ENCODE data around the gene RPA4. TPM values are rescaled to one million over a fixed set of nuclear protein-coding genes. Genes with fewer than 3 reads are reported as not detected.
"Not testable (repeated sequence)": the region's sequence is repeated elsewhere in the genome, so short reads cannot be mapped to it uniquely, and the experiment has no call there.

RPA4 gene
- total RNA-seq, 2 experiments from 2014 or later, result 0.38 TPM

GRCh38 chrX:96841325-96841724 is 42.4 kb upstream of the RPA4 start:
- CTCF ChIA-PET, result no interaction called here

GRCh38 chrX:96841866-96842265 is 41.8 kb upstream of the RPA4 start:
- POLR2A ChIA-PET; H3K27ac Mint-ChIP-seq; H3K27me3 Mint-ChIP-seq; H3K4me1 Mint-ChIP-seq (ENCODE audit: low read depth); ATAC-seq; DNase-seq; H3K9me3 Mint-ChIP-seq; H3K4me3 Mint-ChIP-seq; H3K36me3 Mint-ChIP-seq (ENCODE audit: low read depth); intact Hi-C loops (cut with micrococcal nuclease); CTCF ChIA-PET: not testable (repeated sequence)

More at GRCh38 chrX:96841325-96841724, 42.4 kb upstream of the RPA4 start:
- no peak for TF ChIP-seq CTCF (IDR thresholded peaks at IDR 0.05)
- no peak for DNase-seq
- intact Hi-C loops (cut with micrococcal nuclease), result no loop called here
- Mint-ChIP-seq H3K36me3 (ENCODE audit: low read depth) (no peaks in the 10 kb centered on the region), H3K27me3 (no peaks in the 10 kb centered on the region), H3K9me3 (no peaks in the 10 kb centered on the region), H3K27ac (no peak overlapping the region), H3K4me3 (no peak overlapping the region), H3K4me1 (ENCODE audit: low read depth) (no peaks in the 10 kb centered on the region)
- POLR2A ChIA-PET, result no interaction called here
- no peak for ATAC-seq

GRCh38 chrX:96843566-96843965 is 40.1 kb upstream of the RPA4 start:
- POLR2A ChIA-PET, result no interaction called here
- ATAC-seq, result no peak
- intact Hi-C loops (cut with micrococcal nuclease), result no loop called here
- Mint-ChIP-seq H3K36me3 (ENCODE audit: low read depth) (no peaks in the 10 kb centered on the region), H3K27ac (no peak overlapping the region), H3K9me3 (no peaks in the 10 kb centered on the region), H3K4me1 (ENCODE audit: low read depth) (no peaks in the 10 kb centered on the region), H3K4me3 (no peak overlapping the region), H3K27me3 (no peaks in the 10 kb centered on the region)
- TF ChIP-seq CTCF (IDR thresholded peaks at IDR 0.05), result no peak
- no peak for DNase-seq
- CTCF ChIA-PET, result no interaction called here

GRCh38 chrX:96846841-96847240 is 36.9 kb upstream of the RPA4 start:
- H3K27ac Mint-ChIP-seq, result no peak overlapping the region
- ATAC-seq (no peak), DNase-seq (no peak)
- H3K27me3 Mint-ChIP-seq, result no peaks in the 10 kb centered on the region
- H3K9me3 Mint-ChIP-seq, result no peaks in the 10 kb centered on the region
- ChIA-PET CTCF (no interaction called here), POLR2A (no interaction called here)
- H3K4me1 Mint-ChIP-seq (ENCODE audit: low read depth), result no peaks in the 10 kb centered on the region
- H3K4me3 Mint-ChIP-seq, result no peak overlapping the region
- TF ChIP-seq CTCF (IDR thresholded peaks at IDR 0.05), result no peak
- H3K36me3 Mint-ChIP-seq (ENCODE audit: low read depth), result no peaks in the 10 kb centered on the region
- intact Hi-C loops (cut with micrococcal nuclease), result no loop called here

DNA sequence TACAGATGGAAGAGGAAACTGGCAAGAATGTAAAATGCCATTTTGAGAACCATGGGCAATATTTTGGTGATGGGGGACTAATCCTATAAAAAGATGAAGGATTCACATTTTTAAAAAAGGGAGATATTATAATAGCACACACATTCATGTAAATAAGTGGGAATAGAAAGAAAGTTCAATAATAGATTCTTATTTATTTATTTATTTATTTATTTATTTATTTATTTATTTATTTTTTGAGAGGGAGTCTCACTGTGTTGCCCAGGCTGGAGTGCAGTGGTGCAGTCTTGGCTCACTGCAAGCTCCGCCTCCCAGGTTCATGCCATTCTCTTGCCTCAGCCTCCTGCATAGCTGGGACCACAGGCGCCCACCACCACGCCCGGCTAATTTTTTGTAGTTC is 24.3 kb upstream of the RPA4 start:
- CTCF ChIA-PET; intact Hi-C loops (cut with micrococcal nuclease); H3K27ac Mint-ChIP-seq; DNase-seq; H3K4me1 Mint-ChIP-seq (ENCODE audit: low read depth); H3K27me3 Mint-ChIP-seq; H3K4me3 Mint-ChIP-seq; ATAC-seq; POLR2A ChIA-PET; H3K36me3 Mint-ChIP-seq (ENCODE audit: low read depth); H3K9me3 Mint-ChIP-seq: not testable (repeated sequence)

GRCh38 chrX:96861218-96861617 is 22.5 kb upstream of the RPA4 start:
- Mint-ChIP-seq H3K27ac (no peak overlapping the region), H3K4me3 (no peak overlapping the region), H3K4me1 (ENCODE audit: low read depth) (no peaks in the 10 kb centered on the region), H3K36me3 (ENCODE audit: low read depth) (no peaks in the 10 kb centered on the region), H3K27me3 (no peaks in the 10 kb centered on the region), H3K9me3 (no peaks in the 10 kb centered on the region)
- CTCF ChIA-PET, result no interaction called here
- POLR2A ChIA-PET, result no interaction called here
- DNase-seq (no peak), ATAC-seq (no peak)
- no peak for TF ChIP-seq CTCF (IDR thresholded peaks at IDR 0.05)
- intact Hi-C loops (cut with micrococcal nuclease), result no loop called here
